Measurements from ENCODE around the gene PGBD1.

DNA sequence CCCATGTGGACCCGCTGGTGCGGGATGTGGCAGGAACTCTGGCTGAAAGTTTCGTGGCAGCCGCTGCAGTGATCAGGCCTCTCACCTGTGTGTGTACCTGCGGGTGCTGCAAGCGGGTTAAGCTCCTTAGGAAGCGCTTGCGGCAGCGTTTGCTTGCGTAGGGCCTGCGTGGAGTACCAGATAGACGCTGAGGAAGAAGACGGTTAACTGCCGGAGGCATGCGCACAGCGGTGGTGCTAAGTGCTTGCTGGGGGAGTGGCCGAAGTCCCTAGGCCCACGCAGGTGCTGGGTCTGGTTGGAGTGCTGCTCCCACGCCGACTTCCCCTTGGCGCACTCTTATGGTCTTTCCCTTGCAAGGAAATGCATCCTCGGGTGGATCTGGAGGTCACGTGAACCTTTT lies 31.6 kb downstream of the PGBD1 start:
- TF ChIP-seq POLR2A (IDR thresholded peaks at IDR 0.05), result no peak
- TF ChIP-seq, protein P1, sequence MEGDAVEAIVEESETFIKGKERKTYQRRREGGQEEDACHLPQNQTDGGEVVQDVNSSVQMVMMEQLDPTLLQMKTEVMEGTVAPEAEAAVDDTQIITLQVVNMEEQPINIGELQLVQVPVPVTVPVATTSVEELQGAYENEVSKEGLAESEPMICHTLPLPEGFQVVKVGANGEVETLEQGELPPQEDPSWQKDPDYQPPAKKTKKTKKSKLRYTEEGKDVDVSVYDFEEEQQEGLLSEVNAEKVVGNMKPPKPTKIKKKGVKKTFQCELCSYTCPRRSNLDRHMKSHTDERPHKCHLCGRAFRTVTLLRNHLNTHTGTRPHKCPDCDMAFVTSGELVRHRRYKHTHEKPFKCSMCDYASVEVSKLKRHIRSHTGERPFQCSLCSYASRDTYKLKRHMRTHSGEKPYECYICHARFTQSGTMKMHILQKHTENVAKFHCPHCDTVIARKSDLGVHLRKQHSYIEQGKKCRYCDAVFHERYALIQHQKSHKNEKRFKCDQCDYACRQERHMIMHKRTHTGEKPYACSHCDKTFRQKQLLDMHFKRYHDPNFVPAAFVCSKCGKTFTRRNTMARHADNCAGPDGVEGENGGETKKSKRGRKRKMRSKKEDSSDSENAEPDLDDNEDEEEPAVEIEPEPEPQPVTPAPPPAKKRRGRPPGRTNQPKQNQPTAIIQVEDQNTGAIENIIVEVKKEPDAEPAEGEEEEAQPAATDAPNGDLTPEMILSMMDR (IDR thresholded peaks at IDR 0.05 in 8 of 11, conservative IDR thresholded peaks at IDR 0.05 in 3 of 11), result no peak
- TF ChIP-seq POLR2AphosphoS5 (IDR thresholded peaks at IDR 0.05), result no peak
